Measurements from ENCODE around the gene RNF103.

- TF ChIP-seq POLR2AphosphoS5 (IDR thresholded peaks at IDR 0.05; ENCODE audit: insufficient read depth, low read depth, low read length) (no peak), EZH2 (IDR thresholded peaks at IDR 0.05; ENCODE audit: borderline replicate concordance, low read depth, low read length, severe bottlenecking) (no peak), POLR2A (IDR thresholded peaks at IDR 0.05; ENCODE audit: low read depth, low read length) (no peak), FOS (IDR thresholded peaks at IDR 0.05; ENCODE audit: borderline replicate concordance, insufficient read depth, low read length) (no peak), MYC (IDR thresholded peaks at IDR 0.05; ENCODE audit: low read depth, low read length) (no peak), JUN (IDR thresholded peaks at IDR 0.05; ENCODE audit: borderline replicate concordance, insufficient read depth, insufficient read length, low read depth) (no peak)
- TF ChIP-seq, protein P1, sequence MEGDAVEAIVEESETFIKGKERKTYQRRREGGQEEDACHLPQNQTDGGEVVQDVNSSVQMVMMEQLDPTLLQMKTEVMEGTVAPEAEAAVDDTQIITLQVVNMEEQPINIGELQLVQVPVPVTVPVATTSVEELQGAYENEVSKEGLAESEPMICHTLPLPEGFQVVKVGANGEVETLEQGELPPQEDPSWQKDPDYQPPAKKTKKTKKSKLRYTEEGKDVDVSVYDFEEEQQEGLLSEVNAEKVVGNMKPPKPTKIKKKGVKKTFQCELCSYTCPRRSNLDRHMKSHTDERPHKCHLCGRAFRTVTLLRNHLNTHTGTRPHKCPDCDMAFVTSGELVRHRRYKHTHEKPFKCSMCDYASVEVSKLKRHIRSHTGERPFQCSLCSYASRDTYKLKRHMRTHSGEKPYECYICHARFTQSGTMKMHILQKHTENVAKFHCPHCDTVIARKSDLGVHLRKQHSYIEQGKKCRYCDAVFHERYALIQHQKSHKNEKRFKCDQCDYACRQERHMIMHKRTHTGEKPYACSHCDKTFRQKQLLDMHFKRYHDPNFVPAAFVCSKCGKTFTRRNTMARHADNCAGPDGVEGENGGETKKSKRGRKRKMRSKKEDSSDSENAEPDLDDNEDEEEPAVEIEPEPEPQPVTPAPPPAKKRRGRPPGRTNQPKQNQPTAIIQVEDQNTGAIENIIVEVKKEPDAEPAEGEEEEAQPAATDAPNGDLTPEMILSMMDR (IDR thresholded peaks at IDR 0.05; ENCODE audit: extremely low read depth in 1 of 2, insufficient read depth in 1 of 2, low read depth in 1 of 2, low read length in 2 of 2): no peak
These were observed 27.5 kb downstream of the RNF103 start for GRCh38 chr2:86596118-86596517.

Measured in endothelial cell of umbilical vein (primary cell).